HFFc6 (cell line): Measurements from ENCODE around the gene KCNQ1. TPM values are rescaled to one million over a fixed set of nuclear protein-coding genes. Genes with fewer than 3 reads are reported as not detected.

ENCODE experiments used
- DNase-seq: peaks from one replicate; pipeline ENCODE4 v3.0.0-alpha.2; 2018
- H3K27ac Mint-ChIP-seq: 2 replicates; pipeline ENCODE4 v1.8.0; 2020; ENCODE audit warnings: mild to moderate bottlenecking, mixed read lengths
- H3K27me3 Mint-ChIP-seq: 2 replicates; pipeline ENCODE4 v1.8.0; 2021; ENCODE audit warnings: mild to moderate bottlenecking, moderate library complexity, mixed read lengths; ENCODE audit not compliant: insufficient read depth
- H3K36me3 Mint-ChIP-seq: 2 replicates; pipeline ENCODE4 v1.8.0; 2021; ENCODE audit warnings: low read depth, mixed read lengths
- H3K4me1 Mint-ChIP-seq: 2 replicates; pipeline ENCODE4 v1.8.0; 2020; ENCODE audit warnings: low read depth, mixed read lengths
- H3K4me3 Mint-ChIP-seq: 2 replicates; pipeline ENCODE4 v1.8.0; 2020; ENCODE audit warnings: mild to moderate bottlenecking, moderate library complexity, mixed read lengths
- H3K9me3 Mint-ChIP-seq: 2 replicates; pipeline ENCODE4 v1.8.0; 2020; ENCODE audit warnings: mild to moderate bottlenecking, mixed read lengths
- CTCF ChIP-seq: fragments of 200-600 bp; sonication (generic); IDR thresholded peaks from 2 replicates; pipeline ENCODE4 v1.5.0; 2021; ENCODE audit warnings: antibody characterized with exemption, mild to moderate bottlenecking
- total RNA-seq, 6 experiments: library from RNA; stranded (reverse); fragmentation: NEBNext Ultra II Directional; extraction: Animal tissue kit (Norgen Biotek cat#: 25700); gene quantifications; 2 replicates in 1 of 6; 3 replicates in 5 of 6; pipeline ENCODE4 v1.2.3, GENCODE V29; 2021

The KCNQ1 gene
- total RNA-seq, 6 experiments from 2014 or later: not detected

- no peak for TF ChIP-seq CTCF
- H3K36me3 Mint-ChIP-seq: no peaks in the 10 kb centered on the region
- no peak overlapping the region for H3K4me3 Mint-ChIP-seq
- no peaks in the 10 kb centered on the region for H3K9me3 Mint-ChIP-seq
- no peaks in the 10 kb centered on the region for H3K4me1 Mint-ChIP-seq
- peaks cover 7% of the 10 kb centered on the region for H3K27me3 Mint-ChIP-seq
- no peak overlapping the region for H3K27ac Mint-ChIP-seq
- no peak for DNase-seq
These were observed 19.3 kb upstream of the KCNQ1 start for GRCh38 chr11:2425506-2425905.

GRCh38 chr11:2426221-2426620, 18.6 kb upstream of the KCNQ1 start:
- Mint-ChIP-seq H3K9me3 (no peaks in the 10 kb centered on the region), H3K4me1 (no peaks in the 10 kb centered on the region), H3K27ac (no peak overlapping the region), H3K27me3 (peaks cover 7% of the 10 kb centered on the region), H3K4me3 (no peak overlapping the region), H3K36me3 (no peaks in the 10 kb centered on the region)
- no peak for TF ChIP-seq CTCF
- no peak for DNase-seq

GRCh38 chr11:2426826-2427521, 17.8 kb upstream of the KCNQ1 start:
- Mint-ChIP-seq H3K9me3 (no peaks in the 10 kb centered on the region), H3K4me1 (no peaks in the 10 kb centered on the region), H3K4me3 (no peak overlapping the region), H3K36me3 (no peaks in the 10 kb centered on the region), H3K27ac (no peak overlapping the region), H3K27me3 (peaks cover 11% of the 10 kb centered on the region)
- no peak for DNase-seq
- no peak for TF ChIP-seq CTCF

- peaks cover 11% of the 10 kb centered on the region for H3K27me3 Mint-ChIP-seq
- TF ChIP-seq CTCF: no peak
- H3K27ac Mint-ChIP-seq: no peak overlapping the region
- no peaks in the 10 kb centered on the region for H3K9me3 Mint-ChIP-seq
- H3K4me1 Mint-ChIP-seq: no peaks in the 10 kb centered on the region
- H3K4me3 Mint-ChIP-seq: no peak overlapping the region
- no peak for DNase-seq
- H3K36me3 Mint-ChIP-seq: no peaks in the 10 kb centered on the region
These were observed 17.0 kb upstream of the KCNQ1 start for GRCh38 chr11:2427721-2428321.

- Mint-ChIP-seq H3K27me3 (peaks cover 11% of the 10 kb centered on the region), H3K27ac (no peak overlapping the region), H3K4me1 (no peaks in the 10 kb centered on the region), H3K9me3 (no peaks in the 10 kb centered on the region), H3K4me3 (no peak overlapping the region), H3K36me3 (no peaks in the 10 kb centered on the region)
- TF ChIP-seq CTCF: peak; percentile 90
- DNase-seq: peak; percentile 34
These were observed 16.4 kb upstream of the KCNQ1 start for GRCh38 chr11:2428322-2428795.
